ENCODE data around the gene METTL13.

The METTL13 gene

DNA sequence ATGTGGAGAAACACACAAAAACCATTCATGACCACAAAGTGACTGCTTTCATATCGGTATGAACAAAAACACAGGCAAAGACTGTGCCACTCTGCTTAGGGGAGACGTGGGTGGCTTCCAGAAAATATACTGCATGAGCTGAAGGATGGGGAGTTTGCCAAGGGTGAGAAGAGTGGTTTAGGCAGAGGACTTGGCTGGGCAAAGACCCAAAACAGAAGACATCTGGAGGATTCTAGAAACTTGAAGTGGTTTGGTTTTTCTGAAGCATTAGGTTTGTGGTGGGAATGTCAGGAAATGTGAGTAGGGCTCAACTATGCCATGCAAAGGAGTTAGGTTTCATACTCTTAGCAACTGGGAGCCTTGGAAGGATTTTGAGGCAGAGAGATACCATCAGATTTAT lies 33.2 kb downstream of the METTL13 start:
- TF ChIP-seq, protein P1, sequence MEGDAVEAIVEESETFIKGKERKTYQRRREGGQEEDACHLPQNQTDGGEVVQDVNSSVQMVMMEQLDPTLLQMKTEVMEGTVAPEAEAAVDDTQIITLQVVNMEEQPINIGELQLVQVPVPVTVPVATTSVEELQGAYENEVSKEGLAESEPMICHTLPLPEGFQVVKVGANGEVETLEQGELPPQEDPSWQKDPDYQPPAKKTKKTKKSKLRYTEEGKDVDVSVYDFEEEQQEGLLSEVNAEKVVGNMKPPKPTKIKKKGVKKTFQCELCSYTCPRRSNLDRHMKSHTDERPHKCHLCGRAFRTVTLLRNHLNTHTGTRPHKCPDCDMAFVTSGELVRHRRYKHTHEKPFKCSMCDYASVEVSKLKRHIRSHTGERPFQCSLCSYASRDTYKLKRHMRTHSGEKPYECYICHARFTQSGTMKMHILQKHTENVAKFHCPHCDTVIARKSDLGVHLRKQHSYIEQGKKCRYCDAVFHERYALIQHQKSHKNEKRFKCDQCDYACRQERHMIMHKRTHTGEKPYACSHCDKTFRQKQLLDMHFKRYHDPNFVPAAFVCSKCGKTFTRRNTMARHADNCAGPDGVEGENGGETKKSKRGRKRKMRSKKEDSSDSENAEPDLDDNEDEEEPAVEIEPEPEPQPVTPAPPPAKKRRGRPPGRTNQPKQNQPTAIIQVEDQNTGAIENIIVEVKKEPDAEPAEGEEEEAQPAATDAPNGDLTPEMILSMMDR (IDR thresholded peaks at IDR 0.05; ENCODE audit: low read depth, low read length): no peak
- in situ Hi-C loops (cut with HindIII; ENCODE audit: low sequenced_read_pairs): no loop called here
- no peak overlapping the region for H3K4me3 ChIP-seq (ENCODE audit: low read depth, low read length)
- DNase-seq (ENCODE audit: low read depth, low spot score): peak; percentile 81

GRCh38 chr1:171816300-171816901 lies 34.9 kb downstream of the METTL13 start:
- TF ChIP-seq, protein P1 (IDR thresholded peaks at IDR 0.05; ENCODE audit: low read depth, low read length): no peak
- H3K4me3 ChIP-seq (ENCODE audit: low read depth, low read length): no peak overlapping the region
- no peak for DNase-seq (ENCODE audit: low read depth, low spot score)
- in situ Hi-C loops (cut with HindIII; ENCODE audit: low sequenced_read_pairs): no loop called here

DNA sequence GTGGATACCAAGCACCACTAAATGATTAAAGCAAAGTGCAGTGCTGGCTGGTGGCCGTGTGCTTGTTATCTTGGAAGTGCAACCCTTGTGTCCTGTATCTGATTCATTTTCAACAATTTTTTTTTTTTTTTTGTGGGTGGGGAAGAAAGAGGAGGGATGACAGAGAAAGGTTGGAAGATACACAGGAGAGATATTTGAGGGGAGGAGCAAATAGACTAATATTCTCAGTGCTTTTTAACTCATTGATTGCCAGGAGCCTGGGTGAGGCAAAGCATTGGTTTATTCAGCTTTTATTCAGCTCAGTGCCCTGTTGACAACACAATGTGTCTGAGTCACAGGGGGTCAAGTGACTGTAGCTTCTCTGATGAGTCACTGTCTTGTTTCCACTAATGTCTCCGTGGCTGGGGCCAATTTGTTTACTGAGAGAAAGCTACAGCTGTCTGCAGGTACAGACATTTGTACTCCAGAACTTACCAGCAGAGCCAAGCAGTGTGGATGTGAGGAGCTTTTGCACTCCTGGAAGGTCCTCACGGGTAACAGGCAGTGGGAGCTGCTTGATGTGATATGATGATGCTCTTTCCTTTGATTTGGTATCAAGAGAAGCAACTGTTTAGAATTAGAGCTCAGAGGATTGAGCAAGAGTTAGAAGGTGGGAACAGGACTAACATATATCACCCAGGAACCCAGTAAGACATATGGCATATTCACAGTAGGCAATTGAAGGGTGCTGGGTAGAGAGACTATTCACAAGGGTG lies 36.2 kb downstream of the METTL13 start:
- in situ Hi-C loops (cut with HindIII; ENCODE audit: low sequenced_read_pairs): no loop called here
- peak; percentile 64 for DNase-seq (ENCODE audit: low read depth, low spot score)
- no peak overlapping the region for H3K4me3 ChIP-seq (ENCODE audit: low read depth, low read length)
- TF ChIP-seq, protein P1 (IDR thresholded peaks at IDR 0.05; ENCODE audit: low read depth, low read length): no peak

DNA sequence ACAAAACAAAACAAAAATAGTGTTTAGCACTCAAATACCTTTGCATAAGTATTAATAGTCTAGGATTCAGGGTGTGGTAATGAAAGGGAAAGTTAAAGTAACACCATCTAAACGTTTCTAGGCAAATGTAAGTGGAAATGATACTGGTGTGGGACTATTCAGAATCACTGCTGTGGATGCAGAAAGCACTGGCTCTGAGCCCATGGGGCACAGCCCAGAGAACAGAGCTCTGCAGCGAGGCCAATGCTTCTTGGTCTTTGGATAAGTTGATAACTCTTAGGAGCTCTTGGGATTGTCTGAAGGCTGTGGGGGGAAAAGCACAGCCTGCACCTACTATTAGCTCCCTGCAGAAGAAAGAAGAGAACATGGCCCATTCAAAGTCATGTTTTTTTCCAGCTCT lies 38.5 kb downstream of the METTL13 start:
- in situ Hi-C loops (cut with HindIII; ENCODE audit: low sequenced_read_pairs): no loop called here
- no peak overlapping the region for H3K4me3 ChIP-seq (ENCODE audit: low read depth, low read length)
- TF ChIP-seq, protein P1 (IDR thresholded peaks at IDR 0.05; ENCODE audit: low read depth, low read length): no peak
- no peak for DNase-seq (ENCODE audit: low read depth, low spot score)

GRCh38 chr1:171826973-171827372 lies 45.5 kb downstream of the METTL13 start:
- in situ Hi-C loops (cut with HindIII; ENCODE audit: low sequenced_read_pairs): no loop called here
- no peak for DNase-seq (ENCODE audit: low read depth, low spot score)
- TF ChIP-seq, protein P1 (IDR thresholded peaks at IDR 0.05; ENCODE audit: low read depth, low read length): no peak
- no peak overlapping the region for H3K4me3 ChIP-seq (ENCODE audit: low read depth, low read length)

- in situ Hi-C loops (cut with HindIII; ENCODE audit: low sequenced_read_pairs): no loop called here
- TF ChIP-seq, protein P1 (IDR thresholded peaks at IDR 0.05; ENCODE audit: low read depth, low read length): no peak
- no peak for DNase-seq (ENCODE audit: low read depth, low spot score)
Measured at GRCh38 chr1:171828794-171829193, 47.3 kb downstream of the METTL13 start.

More at GRCh38 chr1:171828794-171829193, 47.3 kb downstream of the METTL13 start:
- no peak overlapping the region for H3K4me3 ChIP-seq (ENCODE audit: low read depth, low read length)
